HG03196 (cell line): ENCODE results near the gene GPSM1.

Source experiments
- ATAC-seq: cut with Tn5 transposase; IDR thresholded peaks from one replicate; pipeline ENCODE4 v1.9.1; 2021; ENCODE audit not compliant: unreplicated experiment

GPSM1 gene

GRCh38 chr9:136290508-136291000 is 36.8 kb upstream of the GPSM1 start:
- no peak for ATAC-seq

DNA sequence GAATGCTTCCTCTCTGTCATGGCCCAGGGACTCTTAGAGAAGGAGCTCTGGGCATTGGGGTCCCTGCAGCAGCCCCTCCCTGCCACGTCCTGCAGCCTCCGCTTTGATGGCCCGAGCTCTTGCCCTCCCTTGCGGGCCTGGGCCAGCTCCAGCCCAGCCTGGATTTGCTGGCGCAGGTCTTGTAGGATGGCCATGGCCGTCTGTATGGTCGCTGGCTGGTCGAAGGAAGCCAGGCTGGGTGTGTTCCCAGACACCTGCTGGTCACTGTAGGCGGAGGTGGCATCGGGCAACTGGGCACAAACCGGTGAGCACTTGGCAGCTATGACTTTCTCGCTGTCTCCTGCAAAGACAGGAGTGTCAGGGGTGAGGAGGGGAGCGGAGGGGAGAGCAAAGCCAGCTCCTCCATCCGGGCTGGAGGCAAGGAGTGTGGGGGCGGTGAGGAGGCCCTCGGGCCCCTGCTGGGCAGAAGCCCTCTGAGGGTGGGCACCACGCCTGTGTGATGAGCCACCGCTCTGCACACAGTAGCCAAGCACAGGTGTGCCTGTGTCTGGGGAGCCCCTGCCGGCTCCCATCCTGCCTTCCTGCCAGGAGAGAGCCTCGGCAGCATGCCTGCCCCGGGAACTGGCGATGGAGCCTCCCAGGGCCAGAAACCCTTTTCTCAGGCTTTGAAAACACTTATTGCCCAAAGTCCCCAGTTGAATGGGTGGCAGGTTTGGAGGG is 35.9 kb upstream of the GPSM1 start:
- no peak for ATAC-seq

DNA sequence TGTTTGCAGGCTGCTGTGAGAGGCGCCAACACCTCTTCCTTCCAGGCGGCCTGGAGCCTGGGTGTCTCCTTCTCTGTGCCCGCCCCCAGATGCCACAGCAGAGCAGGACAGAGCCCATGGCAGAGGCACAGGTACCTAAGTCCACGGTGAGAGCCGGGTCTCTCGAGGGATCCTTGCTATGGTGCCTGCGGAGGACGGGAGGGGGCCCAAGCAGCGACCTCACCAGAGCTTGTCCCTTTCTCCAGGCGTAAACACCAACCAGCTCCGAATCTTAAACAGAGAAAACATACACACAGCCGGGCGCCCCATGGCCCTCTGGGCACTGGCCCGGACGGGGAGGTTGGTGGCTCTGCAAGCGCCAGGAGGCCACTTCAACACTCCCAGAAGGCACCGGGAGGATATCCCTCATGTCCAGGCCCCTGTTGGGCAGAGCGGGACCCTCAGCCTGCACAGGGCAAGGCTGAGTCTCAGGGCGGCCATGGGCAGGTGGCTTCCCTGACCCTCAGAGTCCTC is 35.3 kb upstream of the GPSM1 start:
- no peak for ATAC-seq

DNA sequence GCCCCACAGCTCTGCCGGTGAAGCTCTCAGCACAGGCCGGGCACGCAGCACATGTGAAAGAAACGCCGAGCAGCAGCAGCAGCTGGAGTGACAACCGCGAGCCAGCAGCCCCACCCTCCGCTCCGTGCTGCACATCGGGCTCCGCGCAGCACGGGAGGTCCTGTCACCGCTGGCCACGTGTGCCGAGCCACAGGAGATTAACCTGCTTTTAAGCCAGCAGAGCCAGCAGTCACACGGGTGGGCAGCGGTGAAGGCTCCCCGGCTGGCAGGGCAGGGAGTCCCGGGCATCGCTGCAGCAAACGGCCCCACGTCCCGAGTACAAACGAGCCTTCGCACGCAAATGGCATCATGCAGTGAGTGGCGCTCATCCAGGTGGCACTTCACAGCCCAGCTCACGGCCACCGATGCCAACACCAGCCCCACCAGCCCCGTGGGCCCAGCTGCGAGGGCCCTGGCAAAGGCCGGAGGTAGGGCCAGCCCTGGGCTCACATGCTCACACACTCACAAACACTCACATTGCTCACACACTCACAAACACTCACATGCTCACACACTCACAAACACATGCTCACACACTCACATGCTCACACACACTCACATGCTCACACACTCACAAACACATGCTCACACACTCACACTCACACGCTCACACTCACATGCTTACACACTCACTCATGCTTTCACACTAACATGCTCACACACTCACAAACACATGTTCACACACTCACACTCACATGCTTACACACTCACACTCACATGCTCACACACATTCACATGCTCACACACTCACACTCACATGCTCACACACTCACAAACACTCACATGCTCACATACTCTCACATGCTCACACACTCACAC is 34.5 kb upstream of the GPSM1 start:
- no peak for ATAC-seq

- ATAC-seq: no peak
Measured at GRCh38 chr9:136293476-136294077, 33.8 kb upstream of the GPSM1 start.

DNA sequence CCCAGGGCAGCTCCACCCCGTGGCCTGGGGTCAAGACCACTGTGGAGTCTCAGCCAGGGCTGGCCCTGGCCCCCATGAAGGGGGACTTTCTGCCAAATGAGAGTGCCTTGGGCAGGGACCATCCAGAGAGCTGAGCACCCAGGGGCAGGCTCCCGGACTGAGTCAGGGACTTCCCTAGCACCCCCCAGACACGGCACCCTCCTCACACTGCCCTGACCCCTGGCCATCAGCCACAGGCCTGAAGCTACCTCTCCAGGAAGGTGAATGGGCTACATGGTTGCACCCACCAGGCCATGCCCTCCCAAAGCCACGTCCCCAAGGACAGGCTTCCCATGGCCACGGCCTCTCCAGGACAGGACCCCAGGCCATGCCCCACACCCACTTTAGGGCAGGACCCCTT is 32.9 kb upstream of the GPSM1 start:
- ATAC-seq: no peak

- ATAC-seq: no peak
Measured at GRCh38 chr9:136295055-136295454, 32.3 kb upstream of the GPSM1 start.

- ATAC-seq: no peak
Measured at GRCh38 chr9:136295542-136296433, 31.6 kb upstream of the GPSM1 start.

- no peak for ATAC-seq
Measured at GRCh38 chr9:136296434-136297015, 30.8 kb upstream of the GPSM1 start.

DNA sequence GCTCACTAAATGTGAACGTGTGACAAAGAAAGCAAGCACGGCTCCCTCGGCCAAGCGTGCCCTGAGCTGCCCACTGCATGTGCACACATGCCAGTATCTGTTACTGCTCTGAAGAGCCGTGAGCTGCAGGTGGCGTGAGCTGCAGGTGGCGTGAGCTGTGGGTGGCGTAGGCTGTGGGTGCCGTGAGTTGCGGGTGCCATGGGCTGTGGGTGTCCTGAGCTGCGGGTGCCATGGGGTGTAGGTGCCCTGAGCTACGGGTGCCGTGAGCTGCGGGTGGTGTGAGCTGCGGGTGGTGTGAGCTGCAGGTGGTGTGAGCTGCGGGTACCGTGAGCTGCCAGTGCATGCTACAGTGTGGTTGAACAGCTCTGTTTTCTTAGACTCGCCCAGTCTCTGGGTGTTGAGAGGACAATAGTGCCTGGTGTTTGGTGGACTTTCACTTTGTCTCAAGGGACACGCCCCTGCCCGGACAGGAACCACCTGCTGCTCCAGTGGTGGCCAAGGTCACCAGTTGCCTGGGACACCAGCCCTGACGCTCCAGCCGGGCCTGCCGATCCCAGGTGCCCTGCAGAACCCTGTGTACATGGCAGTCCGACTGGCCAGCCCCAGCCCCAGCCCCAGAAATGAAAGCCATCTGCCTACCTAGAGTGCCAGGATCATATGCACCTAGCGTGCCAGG is 30.2 kb upstream of the GPSM1 start:
- no peak for ATAC-seq

GRCh38 chr9:136297766-136298735 is 29.3 kb upstream of the GPSM1 start:
- ATAC-seq: no peak

DNA sequence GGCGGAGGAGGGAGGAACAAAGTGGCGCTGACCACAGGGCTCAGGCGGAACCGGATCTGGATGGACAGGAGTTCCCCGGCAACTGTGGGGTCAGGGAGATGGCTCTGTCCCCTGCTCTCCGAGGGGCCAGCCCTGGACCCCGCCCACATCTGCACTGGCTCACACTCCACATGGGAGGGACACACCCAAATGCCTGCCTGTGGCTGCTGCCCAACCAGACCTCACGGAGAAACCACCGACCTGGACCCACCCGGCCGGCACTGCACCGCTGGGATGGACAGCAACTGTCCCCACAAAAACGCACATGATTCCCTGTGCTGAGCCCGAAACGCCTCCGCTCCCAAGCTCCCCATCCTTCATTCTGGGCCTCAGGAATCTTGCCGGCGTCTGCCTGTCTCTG is 28.2 kb upstream of the GPSM1 start:
- no peak for ATAC-seq

GRCh38 chr9:136299541-136299940 is 27.8 kb upstream of the GPSM1 start:
- no peak for ATAC-seq

DNA sequence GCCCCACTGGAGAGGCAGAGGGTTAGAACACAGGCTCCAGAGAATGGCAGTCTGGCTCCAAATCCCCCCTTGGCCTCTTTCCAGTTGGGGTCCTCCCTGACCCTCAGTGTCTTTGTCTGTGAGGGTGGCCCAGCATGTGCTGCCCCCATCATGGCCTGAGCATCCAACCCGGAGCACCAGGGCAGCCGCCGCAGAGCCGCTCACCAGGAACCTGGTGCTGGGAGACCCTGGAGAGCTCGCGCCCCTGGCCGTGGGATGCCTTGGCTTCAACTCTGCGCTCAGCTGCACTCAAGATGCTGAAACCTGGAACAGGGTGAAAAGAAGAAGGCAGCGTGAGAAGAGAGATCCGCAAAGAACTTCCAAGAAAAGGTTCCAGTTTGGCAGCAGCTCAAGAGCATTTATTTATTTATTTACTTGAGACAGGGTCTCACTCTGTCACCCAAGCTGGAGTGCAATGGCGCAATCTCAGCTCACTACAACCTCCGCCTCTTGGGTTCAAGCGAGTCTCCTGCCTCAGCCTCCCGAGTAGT is 27.3 kb upstream of the GPSM1 start:
- ATAC-seq: no peak

- no peak for ATAC-seq
Measured at GRCh38 chr9:136300866-136301265, 26.5 kb upstream of the GPSM1 start.

DNA sequence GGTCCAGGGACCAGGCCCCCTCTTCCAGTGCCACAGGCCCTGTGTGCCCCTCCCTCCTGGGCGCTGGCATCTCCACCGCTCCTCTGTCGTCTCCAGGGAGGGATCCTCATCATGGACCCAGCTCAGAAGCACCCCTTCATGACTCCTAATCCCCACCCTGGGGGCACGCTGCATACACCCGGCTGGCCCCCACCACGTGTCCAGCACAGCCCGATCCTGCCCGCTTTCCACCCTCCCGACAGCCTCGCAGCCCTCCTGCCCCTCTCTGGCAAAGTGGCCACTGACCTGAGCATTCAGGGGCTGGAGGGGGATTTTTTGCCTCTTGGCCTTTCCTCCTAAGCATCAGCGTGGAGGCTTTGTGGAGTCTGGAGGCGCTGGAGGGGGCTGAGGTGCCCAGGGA is 24.8 kb upstream of the GPSM1 start:
- no peak for ATAC-seq

- no peak for ATAC-seq
Measured at GRCh38 chr9:136303066-136303824, 24.1 kb upstream of the GPSM1 start.
